Stimulated activated CD4-positive, alpha-beta T cell treated with anti-CD3 and anti-CD28 coated beads, Interleukin-12 subunit alpha, Interleukin-12 subunit beta, amount 100 ng/mL, for 48 hours (primary cell): ENCODE measurements around the gene CTNNA1.

Source experiments
- DNase-seq, 3 donors: peaks; one replicate each; pipeline ENCODE4 v3.0.0-alpha.2; 2020; ENCODE audit warnings: low read depth in 2 of 3, low spot score in 1 of 3

The CTNNA1 gene

DNA sequence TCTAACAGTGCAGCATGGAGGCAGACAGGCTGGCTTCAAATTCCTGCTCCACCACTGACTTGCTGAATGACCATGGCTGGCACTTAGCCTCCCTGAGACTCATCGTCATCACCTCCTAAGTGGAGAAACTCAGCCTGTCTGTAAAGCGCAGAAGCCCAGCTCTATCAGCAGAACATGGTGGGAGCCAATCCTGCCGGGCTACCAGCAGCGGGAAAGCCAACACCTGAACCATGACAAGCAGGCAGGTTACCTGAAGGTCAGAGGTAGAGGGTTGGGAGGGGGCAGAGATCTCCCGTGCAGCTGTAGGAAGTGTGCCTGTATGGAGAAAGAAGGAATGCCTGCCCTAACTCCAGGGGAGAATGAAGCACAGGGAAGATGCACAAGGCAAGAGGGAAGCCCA, 194.6 kb downstream of the CTNNA1 start:
- no peak for DNase-seq

DNA sequence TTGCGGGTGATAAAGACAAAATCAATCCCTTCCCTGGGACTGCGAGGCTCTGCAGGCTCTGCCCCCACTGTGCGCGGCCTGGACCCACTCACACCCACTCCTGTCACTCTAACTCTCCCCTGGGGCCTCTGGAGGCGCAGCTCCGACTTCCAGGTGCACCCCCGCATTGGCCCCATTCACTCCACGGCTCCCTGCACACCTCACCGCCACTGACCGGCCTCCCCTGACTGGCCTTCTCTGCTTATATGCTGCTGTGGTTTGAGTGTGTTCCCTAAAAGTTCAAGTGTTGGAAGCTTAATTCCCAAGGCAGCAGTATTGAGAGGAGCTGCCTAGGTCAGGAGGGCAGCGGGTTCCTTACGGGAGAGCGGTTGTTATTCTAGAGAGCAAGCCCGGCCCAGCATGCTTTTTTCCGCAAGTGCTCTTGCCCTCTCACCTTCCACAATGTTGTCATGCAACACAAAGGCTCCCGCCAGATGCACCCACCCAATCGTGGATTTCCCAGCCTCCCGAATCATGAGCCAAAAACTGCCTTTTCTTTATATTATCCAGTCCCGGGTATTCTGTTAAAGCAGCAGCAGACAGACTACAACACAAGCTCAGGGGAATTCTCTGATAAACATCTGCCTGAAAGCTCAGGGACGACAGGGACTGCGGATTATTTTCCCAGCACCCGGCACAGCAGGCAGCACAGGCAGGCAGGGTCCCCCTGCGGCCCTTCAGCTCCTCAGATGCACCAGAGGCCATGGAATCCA, 195.4 kb downstream of the CTNNA1 start:
- no peak for DNase-seq

DNA sequence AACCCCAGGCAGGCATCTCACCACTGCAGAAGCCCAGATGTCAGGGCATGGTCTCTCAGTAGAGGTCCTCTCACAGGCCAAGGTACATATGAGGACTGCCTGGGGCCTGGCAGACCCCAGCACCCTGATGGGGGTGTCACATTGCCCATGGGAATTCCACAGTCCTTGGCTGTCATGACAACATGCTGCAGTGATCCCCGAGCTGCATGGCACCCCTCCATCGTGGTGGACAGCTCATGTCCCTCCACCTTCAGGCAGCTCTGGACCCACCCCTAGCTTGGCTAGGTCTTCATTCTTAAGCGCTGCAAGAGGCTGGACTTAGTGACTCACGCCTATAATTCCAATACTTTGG, 196.0 kb downstream of the CTNNA1 start:
- DNase-seq: no peak

DNA sequence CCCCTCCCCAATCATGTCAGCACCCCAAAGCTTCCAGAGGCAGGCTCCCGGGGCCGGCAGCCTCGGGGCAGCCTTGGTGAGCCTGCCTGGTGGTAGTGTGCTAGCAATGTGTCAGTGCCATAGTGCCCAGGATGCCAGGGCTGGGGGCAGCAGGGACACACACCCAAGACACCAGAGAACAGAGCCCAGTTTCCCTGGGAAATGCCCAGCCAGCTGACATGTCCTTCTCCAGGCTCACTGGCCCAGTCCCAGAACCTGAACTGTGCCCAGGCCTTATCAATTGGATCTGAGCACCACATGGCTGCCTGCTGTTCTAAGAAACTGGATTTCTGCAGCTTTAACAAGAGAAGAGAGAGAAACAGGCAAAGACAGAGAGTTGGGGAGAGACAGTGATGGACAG, 196.8 kb downstream of the CTNNA1 start:
- no peak for DNase-seq

DNA sequence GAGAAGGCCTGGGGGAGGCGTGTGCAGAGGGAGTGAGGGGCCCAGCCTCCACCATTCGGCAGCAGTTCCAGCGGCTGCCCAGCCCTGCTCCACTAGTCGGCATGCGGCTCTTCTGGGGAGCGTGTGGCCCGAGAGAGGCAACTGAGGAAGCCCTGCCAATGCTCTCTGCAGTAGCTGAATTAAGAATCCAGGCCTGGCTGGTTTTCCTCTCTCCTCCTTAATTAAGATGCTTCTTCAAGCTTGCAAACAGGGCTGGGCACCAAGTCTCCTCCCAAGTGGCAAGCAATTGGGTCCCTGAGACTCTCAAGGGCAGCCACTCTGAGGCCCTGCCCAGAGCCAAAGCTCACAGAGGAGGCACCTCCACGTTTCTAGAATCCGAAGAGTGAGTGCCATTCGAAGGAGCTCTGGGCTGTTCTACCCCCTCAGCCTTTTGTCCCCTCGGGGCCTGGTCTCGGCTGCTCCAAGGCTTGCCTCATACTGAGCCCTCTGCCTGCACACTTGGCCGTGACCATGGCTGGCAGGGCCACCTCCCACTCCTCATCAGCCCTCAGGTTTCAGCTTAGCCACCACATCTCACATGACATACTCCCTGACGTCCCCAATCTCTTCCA, 197.3 kb downstream of the CTNNA1 start:
- DNase-seq: no peak

DNA sequence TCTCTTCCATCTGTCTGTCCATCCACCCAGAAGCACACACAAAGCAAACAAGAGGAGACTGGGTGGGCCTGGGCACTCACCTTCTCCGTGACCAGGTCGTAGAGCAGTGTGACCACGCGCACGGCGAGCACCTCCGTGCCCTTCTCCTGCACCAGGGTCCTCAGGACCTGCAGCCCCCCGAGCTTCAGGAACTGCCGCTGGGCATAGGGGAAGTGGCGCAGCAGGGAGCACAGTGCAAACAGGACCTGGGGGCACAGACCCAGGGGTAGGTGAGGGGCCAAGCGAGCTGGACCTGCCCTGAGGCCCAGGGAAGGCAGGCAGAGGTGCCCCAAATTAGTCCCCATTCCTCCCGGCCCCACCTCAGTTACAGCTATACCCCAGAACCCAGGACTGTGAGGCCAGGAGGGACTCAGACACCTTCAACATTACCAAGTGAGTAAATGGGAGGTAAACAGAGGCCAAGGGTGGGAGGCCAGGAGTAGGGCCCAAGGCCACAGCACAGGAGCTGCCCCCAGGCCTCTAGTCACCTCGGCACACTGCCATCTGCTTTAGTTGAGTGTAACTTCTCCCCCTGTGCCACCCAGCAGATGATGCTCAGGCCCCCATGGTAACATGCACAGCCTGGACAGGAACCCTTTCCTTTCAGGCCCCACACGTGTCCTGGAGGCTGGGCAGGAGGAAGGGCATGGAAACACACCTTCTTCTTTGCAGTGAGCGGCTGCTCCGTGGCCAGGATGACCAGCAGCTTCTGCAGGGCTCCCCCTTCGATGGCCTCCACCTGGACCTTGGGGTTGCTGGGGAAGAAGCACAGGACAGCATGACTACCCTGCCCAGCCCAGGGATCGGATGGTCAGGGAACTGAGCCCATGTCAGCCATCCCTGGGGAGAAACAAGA, 198.1 kb downstream of the CTNNA1 start:
- DNase-seq: no peak

DNA sequence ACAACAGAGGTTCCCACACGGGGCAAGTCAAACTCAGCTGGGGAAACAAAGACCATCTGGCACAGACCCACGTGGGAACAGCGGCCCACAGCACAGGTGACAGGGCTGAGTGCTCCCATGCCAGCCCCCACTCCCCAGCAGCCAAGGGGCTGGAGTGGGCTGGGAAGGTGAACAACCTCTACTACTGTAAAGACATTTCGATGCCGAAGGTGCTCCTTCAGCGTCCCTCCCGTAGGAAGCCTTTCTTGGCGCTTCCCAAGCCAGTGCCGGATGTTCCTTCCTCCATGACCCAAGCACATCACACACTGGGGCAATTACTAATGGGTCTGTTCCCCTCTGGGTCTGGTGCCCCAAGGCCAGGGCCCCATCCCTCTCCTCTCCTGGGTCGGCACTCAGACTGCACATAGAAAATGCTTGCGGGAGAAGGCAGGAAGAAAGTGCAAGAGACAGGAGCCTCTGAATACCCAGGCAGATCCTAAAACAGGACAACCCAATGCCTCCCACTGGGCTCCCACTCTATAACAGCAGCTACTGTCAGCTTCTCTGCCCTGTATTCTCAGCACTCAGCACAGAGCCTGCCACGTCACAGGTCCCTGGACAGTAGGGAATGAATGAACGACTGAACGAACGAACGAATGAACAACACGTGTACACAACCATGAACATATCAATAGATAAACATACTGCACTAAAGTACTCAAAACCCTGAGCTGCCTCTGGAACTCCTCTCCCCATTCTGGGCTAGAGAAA, 198.9 kb downstream of the CTNNA1 start:
- DNase-seq: no peak

DNA sequence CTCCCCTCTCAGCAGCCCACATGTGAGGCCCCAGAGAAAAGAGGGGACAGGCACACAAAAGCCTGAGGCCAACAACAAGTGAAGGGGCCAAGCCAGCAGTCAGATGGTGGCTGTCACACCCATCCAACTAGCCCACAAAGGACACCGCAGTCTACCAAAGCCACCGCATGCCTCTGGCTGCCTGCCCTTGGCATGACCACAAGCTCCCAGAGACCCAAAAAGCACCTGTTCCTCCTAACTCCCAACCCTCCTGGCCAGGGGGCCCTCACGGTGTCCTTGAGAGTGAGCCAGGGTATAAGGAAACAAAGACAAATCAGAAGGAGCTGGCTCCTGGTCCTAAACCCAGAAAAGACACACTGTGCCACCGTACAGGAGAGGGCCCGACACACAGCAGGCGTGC, 199.7 kb downstream of the CTNNA1 start:
- no peak for DNase-seq

DNA sequence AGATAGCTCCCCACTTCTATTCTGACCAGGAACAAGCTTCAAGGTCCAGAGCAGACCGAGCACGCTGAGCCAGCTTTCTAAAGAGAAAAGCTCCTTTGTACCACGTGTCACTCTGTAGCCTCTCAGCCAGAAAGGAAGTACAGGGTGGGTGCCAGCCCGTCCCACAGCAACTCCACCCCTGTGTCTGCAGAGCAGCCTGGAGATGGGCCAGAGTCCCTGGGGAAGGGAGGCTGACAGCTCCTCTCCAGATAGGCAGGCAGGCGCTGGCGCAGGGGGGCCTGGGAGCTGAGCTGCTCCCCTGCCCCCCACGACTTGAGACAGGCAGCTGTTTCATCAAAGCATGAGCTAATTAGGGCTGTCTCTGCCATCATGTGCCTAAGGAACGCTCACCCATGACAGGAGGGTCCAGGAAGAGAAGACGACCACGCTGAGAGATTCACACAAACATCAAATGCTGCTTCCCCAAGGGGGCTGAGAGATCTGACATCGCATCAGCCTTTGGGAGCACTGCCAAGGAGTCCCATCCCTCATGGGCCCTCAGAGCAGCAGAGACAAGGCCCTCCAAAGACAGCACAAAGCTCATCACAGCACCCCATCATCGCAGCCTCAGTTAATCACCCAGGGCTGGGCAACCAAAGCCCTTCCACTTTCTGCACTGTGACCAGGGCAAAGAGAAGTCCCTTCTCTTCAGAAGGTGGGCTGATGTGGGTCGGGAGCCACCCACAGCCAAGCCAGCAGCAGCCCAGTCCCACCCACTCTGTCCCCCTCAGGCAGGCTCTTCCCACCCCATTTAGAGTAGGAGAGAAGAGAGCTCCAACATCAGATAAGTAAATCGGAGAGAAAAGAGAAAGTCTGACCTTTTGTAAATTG, 200.4 kb downstream of the CTNNA1 start:
- DNase-seq: no peak

DNA sequence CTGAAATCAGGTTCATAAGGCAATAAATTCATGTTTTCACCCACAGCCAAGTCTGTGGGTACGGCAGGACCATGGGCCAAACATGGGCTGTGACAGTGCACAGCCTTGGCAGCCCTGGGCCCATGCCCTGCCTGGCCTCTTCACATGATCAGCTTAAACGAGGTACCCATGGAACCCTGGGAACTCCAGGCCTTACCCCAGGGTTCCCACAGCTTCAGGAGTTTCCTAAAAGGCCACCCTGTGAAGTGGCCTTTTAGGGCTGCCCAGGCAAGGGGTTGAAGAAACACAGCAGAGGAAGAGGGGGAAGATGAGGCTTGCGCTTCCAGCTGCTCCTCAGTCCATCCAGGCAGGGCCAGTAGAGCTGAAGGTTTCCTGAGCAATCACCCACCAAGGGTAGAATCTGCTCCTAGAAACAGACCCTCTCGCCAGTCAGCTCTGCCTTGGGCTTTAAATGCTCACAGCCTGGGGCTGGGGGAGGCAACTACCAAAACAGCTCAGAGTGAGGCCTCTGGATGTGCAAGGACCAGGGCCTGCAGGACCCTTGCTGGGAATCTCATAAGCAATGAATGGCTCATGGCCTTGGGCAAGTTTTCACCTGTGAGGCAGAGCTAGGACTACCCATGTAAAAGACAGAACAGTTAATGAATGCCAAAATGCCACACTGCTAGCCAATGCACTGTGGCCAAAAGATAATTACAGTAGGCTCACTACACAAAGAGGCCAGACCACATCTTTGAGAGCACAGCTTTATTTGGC, 201.2 kb downstream of the CTNNA1 start:
- no peak for DNase-seq

DNA sequence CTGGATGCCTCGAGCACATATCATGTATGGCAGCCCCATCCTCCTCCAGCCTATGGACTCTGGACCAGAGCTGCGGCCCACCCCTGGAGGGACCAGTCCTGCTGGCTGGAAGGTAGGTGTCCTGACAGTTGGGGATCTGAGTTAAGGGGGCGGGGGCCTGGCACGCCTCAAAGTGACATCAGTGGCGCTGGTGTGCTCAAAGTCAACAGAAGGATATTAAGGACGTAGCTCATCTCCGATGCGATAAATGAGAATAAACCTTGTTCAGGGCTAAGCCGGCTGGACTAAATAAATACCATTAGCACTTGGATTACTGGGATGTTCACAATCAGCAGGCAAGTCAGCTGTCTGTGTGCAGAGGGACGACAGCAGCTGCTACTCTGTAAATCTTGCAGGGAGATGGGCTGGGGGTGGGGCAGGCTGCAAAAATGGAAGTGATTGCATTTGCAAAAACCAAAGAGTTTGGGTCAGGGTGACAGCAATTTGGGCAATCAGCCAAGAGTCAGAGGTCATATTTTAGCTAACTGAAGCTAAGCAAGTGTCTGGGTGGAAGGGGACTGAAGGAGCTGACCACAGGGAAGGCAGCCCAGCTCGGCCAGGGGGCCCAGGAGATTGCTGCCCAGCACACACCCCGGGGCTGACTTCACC, 201.9 kb downstream of the CTNNA1 start:
- no peak for DNase-seq

DNA sequence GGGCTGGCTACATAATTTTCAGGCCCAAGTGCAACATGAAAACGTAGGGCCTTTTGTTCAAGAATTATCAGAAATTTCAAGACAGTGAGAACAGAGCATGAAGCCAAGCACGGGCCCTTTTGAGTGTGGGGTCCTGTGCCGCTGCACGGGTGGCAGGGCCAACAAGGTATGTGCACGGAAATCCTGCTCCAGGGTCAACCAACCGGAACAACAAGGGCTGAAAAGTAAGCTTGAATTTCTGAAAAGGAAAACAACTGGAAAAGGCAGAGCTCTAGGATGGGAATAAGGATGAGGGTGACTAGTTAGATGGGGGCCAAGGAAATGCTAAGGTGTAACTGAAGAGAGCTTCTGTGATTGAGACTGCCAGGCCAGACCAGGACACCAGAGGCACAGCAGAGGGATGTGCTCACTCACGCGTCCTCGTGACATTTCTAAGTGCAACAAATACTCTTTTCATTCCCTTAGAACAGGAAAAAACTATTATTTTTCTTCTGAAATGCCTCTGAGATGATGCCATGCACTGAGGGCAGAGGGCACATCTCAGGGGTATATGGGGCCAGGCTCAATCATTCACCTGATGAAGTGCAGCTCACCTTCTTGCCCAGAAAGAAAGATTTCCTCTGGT, 202.6 kb downstream of the CTNNA1 start:
- DNase-seq: no peak

DNA sequence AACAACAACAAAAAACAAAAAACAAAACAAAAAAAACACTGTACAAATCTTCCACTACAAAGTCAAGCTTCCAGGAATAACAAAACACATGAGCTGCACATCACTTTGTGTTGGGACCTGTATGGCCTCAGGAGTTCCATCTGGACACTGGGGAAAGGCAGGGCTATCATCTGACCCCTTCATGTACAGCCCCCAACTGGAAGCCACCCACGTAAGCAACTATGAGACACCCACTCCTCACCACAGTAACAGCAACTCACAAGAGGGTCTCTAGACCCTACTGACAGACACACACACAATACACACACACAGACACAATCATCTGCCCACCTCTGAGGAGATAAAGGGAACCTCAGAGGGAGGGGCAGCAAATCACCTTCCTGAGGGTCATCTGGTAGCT, 203.6 kb downstream of the CTNNA1 start:
- no peak for DNase-seq

DNA sequence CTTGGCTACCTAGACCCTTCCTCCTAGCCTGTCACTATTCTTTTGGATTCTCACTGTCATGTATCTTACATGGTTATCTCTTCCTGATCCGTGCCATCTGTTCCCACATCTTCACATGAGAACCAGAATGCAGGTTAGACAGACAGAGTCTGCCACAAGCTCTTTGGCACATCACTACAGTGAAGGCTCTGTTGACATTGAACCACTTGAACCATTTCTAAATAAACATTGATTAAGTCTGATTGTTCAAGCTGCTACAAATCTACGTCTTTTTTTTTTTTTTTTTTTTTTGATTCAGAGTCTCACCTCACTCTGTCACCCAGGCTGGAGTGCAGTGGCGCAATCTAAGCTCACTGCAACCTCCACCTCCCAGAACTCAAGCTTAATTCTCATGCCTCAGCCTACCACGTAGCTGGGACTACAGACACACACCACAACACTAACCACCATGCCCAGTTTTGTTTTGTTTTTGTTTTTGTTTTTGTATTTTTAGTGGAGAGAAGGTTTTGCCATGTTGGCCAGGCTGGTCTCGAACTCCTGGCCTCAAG, 207.0 kb downstream of the CTNNA1 start:
- DNase-seq: no peak

DNA sequence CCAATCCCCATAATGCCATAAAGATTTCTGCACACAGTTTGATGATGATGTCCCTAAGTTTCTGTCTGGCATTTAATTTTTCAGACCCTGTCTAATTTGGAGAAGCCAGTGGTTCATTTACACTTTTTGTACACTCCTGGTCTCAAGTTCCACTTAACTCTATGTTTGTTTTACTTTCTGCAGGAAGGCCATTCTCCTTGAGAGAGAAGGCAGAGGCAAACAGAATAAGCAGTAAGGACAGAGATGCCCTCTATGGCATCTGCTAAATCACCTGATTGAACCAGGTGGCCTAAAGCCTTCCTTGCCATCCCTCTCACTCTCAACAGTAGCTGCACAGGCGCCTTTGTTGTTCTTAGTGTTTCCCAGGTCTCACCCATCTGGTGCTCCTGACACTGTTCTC, 208.0 kb downstream of the CTNNA1 start:
- no peak for DNase-seq

DNA sequence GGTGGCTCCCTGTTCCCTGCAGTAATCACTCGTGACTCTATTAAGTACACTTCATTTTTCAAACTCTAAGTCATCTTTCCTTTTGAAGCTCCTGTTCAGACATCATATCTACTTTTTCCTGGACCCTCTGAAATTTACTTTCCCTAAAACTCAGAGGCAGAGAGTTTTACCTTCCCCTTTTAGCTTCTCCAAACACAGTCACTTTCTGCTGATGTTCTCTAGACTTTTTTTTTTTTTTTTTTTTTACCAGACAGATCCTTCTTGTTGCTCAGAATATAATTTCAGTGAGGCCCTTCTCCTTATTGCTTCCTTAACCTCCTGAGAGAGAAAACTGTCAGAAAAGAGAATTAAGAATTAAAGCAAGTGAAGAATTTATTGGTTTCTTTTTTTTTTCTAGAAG, 208.5 kb downstream of the CTNNA1 start:
- no peak for DNase-seq

DNA sequence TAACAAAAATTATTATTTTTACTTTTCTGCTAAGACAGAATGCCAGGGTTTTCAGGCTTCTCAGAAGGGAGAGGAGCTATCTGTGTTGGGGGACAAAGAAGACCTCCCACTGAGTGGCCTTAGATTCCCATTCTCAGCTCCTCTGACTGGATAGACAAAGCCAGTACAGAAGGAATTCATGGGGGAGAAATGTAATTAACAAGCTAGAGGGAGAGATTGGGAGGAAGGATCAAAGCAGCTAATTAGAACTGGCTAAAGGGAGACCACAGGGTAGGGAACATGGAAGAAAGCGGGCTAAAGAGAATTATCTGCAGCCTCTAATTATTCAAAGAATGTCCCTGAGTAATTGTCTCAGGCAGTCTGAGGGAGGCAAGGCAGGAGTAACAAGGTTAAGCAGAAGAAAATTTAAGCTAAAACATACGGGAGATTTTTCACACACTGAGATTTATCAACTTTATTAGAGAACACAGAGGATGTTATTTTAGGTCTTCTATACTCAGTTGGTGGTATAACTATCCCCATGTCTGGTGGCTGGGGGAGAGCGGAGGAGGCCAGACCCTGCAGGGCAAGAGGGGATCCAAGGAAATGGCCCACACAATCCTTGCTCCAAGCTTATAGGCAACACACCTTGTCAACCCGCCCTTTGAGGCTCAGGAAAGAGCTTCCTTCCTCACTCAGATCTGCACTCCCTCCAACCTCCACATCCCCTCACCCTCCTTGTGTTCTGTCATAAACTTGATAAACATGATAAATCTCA, 209.6 kb downstream of the CTNNA1 start:
- no peak for DNase-seq
